ENCODE measurements around the gene GNB1. TPM values are rescaled to one million over a fixed set of nuclear protein-coding genes. Genes with fewer than 3 reads are reported as not detected.

GNB1 gene
- total RNA-seq, 1 donor from 2014 or later: 158 TPM

- no peak overlapping the region for H3K4me3 ChIP-seq
Observed at GRCh38 chr1:1883092-1883873, 7.6 kb downstream of the GNB1 start.

GRCh38 chr1:1881727-1882126 lies 9.2 kb downstream of the GNB1 start:
- H3K36me3 ChIP-seq: peaks cover 4% of the 10 kb centered on the region
- H3K27me3 ChIP-seq (ENCODE audit: low read depth): no peaks in the 10 kb centered on the region
- intact Hi-C loops (cut with micrococcal nuclease): no loop called here
- no peak overlapping the region for H3K4me3 ChIP-seq
- no peak for DNase-seq
- H3K9me3 ChIP-seq (replicated peaks): no peaks in the 10 kb centered on the region
- H3K27ac ChIP-seq (replicated peaks): peak overlapping the region; percentile 3
- no peak for TF ChIP-seq CTCF (IDR thresholded peaks at IDR 0.05; ENCODE audit: borderline replicate concordance)
- peaks cover 97% of the 10 kb centered on the region for H3K4me1 ChIP-seq

More at GRCh38 chr1:1883092-1883873, 7.6 kb downstream of the GNB1 start:
- no peak for TF ChIP-seq CTCF (IDR thresholded peaks at IDR 0.05; ENCODE audit: borderline replicate concordance)
- intact Hi-C loops (cut with micrococcal nuclease): no loop called here
- peak overlapping the region; percentile 28 for H3K27ac ChIP-seq (replicated peaks)
- DNase-seq: no peak
- no peaks in the 10 kb centered on the region for H3K27me3 ChIP-seq (ENCODE audit: low read depth)
- H3K36me3 ChIP-seq: peaks cover 4% of the 10 kb centered on the region
- H3K9me3 ChIP-seq (replicated peaks): no peaks in the 10 kb centered on the region
- peaks cover 97% of the 10 kb centered on the region for H3K4me1 ChIP-seq

GRCh38 chr1:1880617-1881312 lies 10.1 kb downstream of the GNB1 start:
- no peaks in the 10 kb centered on the region for H3K27me3 ChIP-seq (ENCODE audit: low read depth)
- H3K36me3 ChIP-seq: peaks cover 4% of the 10 kb centered on the region
- no peaks in the 10 kb centered on the region for H3K9me3 ChIP-seq (replicated peaks)
- no peak overlapping the region for H3K27ac ChIP-seq (replicated peaks)
- peaks cover 97% of the 10 kb centered on the region for H3K4me1 ChIP-seq
- H3K4me3 ChIP-seq: no peak overlapping the region
- no peak for DNase-seq
- TF ChIP-seq CTCF (IDR thresholded peaks at IDR 0.05; ENCODE audit: borderline replicate concordance): no peak
- intact Hi-C loops (cut with micrococcal nuclease): no loop called here

GRCh38 chr1:1879942-1880341 lies 10.9 kb downstream of the GNB1 start:
- no peak overlapping the region for H3K27ac ChIP-seq (replicated peaks)
- peaks cover 4% of the 10 kb centered on the region for H3K36me3 ChIP-seq
- no peak for DNase-seq
- TF ChIP-seq CTCF (IDR thresholded peaks at IDR 0.05; ENCODE audit: borderline replicate concordance): no peak
- H3K4me3 ChIP-seq: no peak overlapping the region
- intact Hi-C loops (cut with micrococcal nuclease): no loop called here
- no peaks in the 10 kb centered on the region for H3K9me3 ChIP-seq (replicated peaks)
- no peaks in the 10 kb centered on the region for H3K27me3 ChIP-seq (ENCODE audit: low read depth)
- H3K4me1 ChIP-seq: peaks cover 99% of the 10 kb centered on the region

- H3K9me3 ChIP-seq (replicated peaks): no peaks in the 10 kb centered on the region
- TF ChIP-seq CTCF (IDR thresholded peaks at IDR 0.05; ENCODE audit: borderline replicate concordance): no peak
- H3K36me3 ChIP-seq: peaks cover 4% of the 10 kb centered on the region
- H3K27ac ChIP-seq (replicated peaks): no peak overlapping the region
- H3K4me3 ChIP-seq: no peak overlapping the region
- DNase-seq: no peak
- no peaks in the 10 kb centered on the region for H3K27me3 ChIP-seq (ENCODE audit: low read depth)
- peaks cover 99% of the 10 kb centered on the region for H3K4me1 ChIP-seq
- intact Hi-C loops (cut with micrococcal nuclease): no loop called here
Observed at GRCh38 chr1:1877865-1878436, 12.9 kb downstream of the GNB1 start.

Measured in left ventricle myocardium inferior (tissue), 1 donor.